Measurements from ENCODE around the gene ARL4A. TPM values are rescaled to one million over a fixed set of nuclear protein-coding genes. Genes with fewer than 3 reads are reported as not detected.

ARL4A gene
- 106 and 313 TPM in 2 replicates for total RNA-seq (2011; cell fraction: chromatin; rRNA removed; ENCODE audit: low replicate concordance)
- 71.9 and 88.4 TPM in 2 replicates for total RNA-seq (2011; cell fraction: nucleolus; rRNA removed)
- total RNA-seq (2011; cell fraction: nucleoplasm; rRNA removed): 146 and 153 TPM in 2 replicates
- total RNA-seq (2014; rRNA removed) (96.3 and 118 TPM in 2 replicates), total RNA-seq (2014; rRNA removed; fragmentation: Illumina TruSeq; extraction: Trizol) (226 and 276 TPM in 2 replicates), total RNA-seq (2015; rRNA removed; fragmentation: Illumina TruSeq; extraction: Trizol) (118 and 129 TPM in 2 replicates), total RNA-seq (2021) (130 and 134 TPM in 2 replicates), polyA plus RNA-seq (2011; rRNA removed) (170 and 244 TPM in 2 replicates), polyA plus RNA-seq (2014; fragmentation: Illumina TruSeq; extraction: Trizol) (172 and 178 TPM in 2 replicates), polyA plus RNA-seq (2014; fragmentation: Nextera tagmentation; extraction: Ambion mirVana) (100 to 1,000 TPM; 553 to 688 TPM), polyA plus RNA-seq (2014; rRNA removed) (143 and 153 TPM in 2 replicates), polyA minus RNA-seq (2011; rRNA and poly(A)+ RNA removed) (304 and 306 TPM in 2 replicates), Bru-seq, nascent RNA (percentile 99 among the genes with signal in this experiment), BruChase-seq, experiment 1, labeled RNA remaining after a 2-hour chase (percentile 97 among the genes with signal in this experiment), BruChase-seq, experiment 2, labeled RNA remaining after a 6-hour chase (percentile 97 among the genes with signal in this experiment)
- 44.4 and 98.4 TPM in 2 replicates for polyA plus RNA-seq (2011; cell fraction: cytosol; rRNA removed)
- 65.4 and 97.9 TPM in 2 replicates for polyA plus RNA-seq (2011; cell fraction: nucleus; rRNA removed)
- polyA plus RNA-seq (2012): 85.7 and 127 TPM in 2 replicates
- polyA minus RNA-seq (2011; cell fraction: cytosol; rRNA and poly(A)+ RNA removed): 57.3 and 86.6 TPM in 2 replicates
- 110 and 254 TPM in 2 replicates for polyA minus RNA-seq (2011; cell fraction: nucleus; rRNA and poly(A)+ RNA removed)
- long read RNA-seq, experiment 1, transcript ARL4A-204 (2 exons, 1,144 nt): minor isoform, 43 of 229 reads
- long read RNA-seq, experiment 1, transcript ARL4A-205 (2 exons, 840 nt): minor isoform, 13 of 229 reads
- long read RNA-seq, experiment 1, transcript ARL4A-201 (2 exons, 1,147 nt): major isoform, 76 of 229 reads
- long read RNA-seq, experiment 1, transcript ARL4A-206 (2 exons, 845 nt): minor isoform, 69 of 229 reads
- long read RNA-seq, experiment 1, partial matches to known transcripts: 17 of 229 reads
- long read RNA-seq, experiment 1, other reads (novel, unspliced or antisense): 10 of 229 reads
- long read RNA-seq, experiment 2, transcript ARL4A-204 (2 exons, 1,144 nt): minor isoform, 15 of 164 reads
- long read RNA-seq, experiment 2, transcript ARL4A-201 (2 exons, 1,147 nt): minor isoform, 26 of 164 reads
- long read RNA-seq, experiment 2, transcript ARL4A-205 (2 exons, 840 nt): minor isoform, 19 of 164 reads
- long read RNA-seq, experiment 2, transcript ARL4A-206 (2 exons, 845 nt): major isoform, 66 of 164 reads
- long read RNA-seq, experiment 2, partial matches to known transcripts: 16 of 164 reads
- long read RNA-seq, experiment 2, other reads (novel, unspliced or antisense): 22 of 164 reads
- long read RNA-seq, experiment 3, transcript ARL4A-205 (2 exons, 840 nt): minor isoform, 8 of 107 reads
- long read RNA-seq, experiment 3, transcript ARL4A-201 (2 exons, 1,147 nt): minor isoform, 32 of 107 reads
- long read RNA-seq, experiment 3, transcript ARL4A-204 (2 exons, 1,144 nt): minor isoform, 18 of 107 reads
- long read RNA-seq, experiment 3, transcript ARL4A-206 (2 exons, 845 nt): major isoform, 40 of 107 reads
- long read RNA-seq, experiment 3, partial matches to known transcripts: 0 of 107 reads
- long read RNA-seq, experiment 3, other reads (novel, unspliced or antisense): 9 of 107 reads

GRCh38 chr7:12686891-12687717 is at the start of gene ARL4A:
Gene ARL4A, plus strand, starts transcription at chr7:12687633. Its CDS starts 622 bp downstream, at chr7:12688255.
- H3K9me1 ChIP-seq (ENCODE audit: control insufficient read depth, insufficient read depth, low read length): no peaks in the 10 kb centered on the region
- FAIRE-seq (peak; percentile 98), DNase-seq (ENCODE audit: extremely low read depth in 1 of 4, low spot score in 3 of 4) (peak; percentile 91 to 100 (median 96)), ATAC-seq (peak; percentile 87)
- H3K9me3 ChIP-seq (replicated peaks; ENCODE audit: control insufficient read depth, insufficient read depth, low read depth, low read length): peaks cover 2% of the 10 kb centered on the region; the same call in 1 of the 2 replicates
- H3K4me2 ChIP-seq (ENCODE audit: insufficient read depth, low read length): peak within 1 kb of the TSS; percentile 84
- intact Hi-C loops (cut with micrococcal nuclease) (loop anchor here (1.0 to 10.0 kb wide), 9 partner anchors 28 to 576 kb away; partner anchors contain the start of gene VWDE), in situ Hi-C loops (cut with MboI) (no loop called here)
- peak within 1 kb of the TSS; percentile 89 to 97 for H3K9ac ChIP-seq (ENCODE audit: insufficient read depth in 1 of 2, low read depth in 2 of 2, low read length in 2 of 2)
- WGBS (ENCODE audit: insufficient coverage, low coverage, missing lambda C conversion rate): under 1% methylated on average over 42 of the region's 73 CpGs
- peaks cover 34% of the 10 kb centered on the region for H3K36me3 ChIP-seq (ENCODE audit: control insufficient read depth, insufficient read depth, low read length)
- peak within 1 kb of the TSS; percentile 95 for H3K27ac ChIP-seq (ENCODE audit: extremely low read depth, low read depth, low read length)
- CTCF ChIA-PET (ENCODE audit: low intra/inter-chr PET ratio): interaction anchor here (0.5 to 2.4 kb wide), 4 partner anchors 50 to 576 kb away, joined by 3 to 15 read pairs (median 5); no protein-coding TSS in a partner anchor
- BruUV-seq (replicated peaks): no TSS peak
- H3K4me3 ChIP-seq: peak within 1 kb of the TSS; percentile 61
- H3K4me1 ChIP-seq (replicated peaks in 1 of 2; ENCODE audit: control insufficient read depth in 2 of 2, insufficient read depth in 2 of 2, low read length in 2 of 2): peaks cover 8 to 9% of the 10 kb centered on the region in 2 experiments; a peak in 3 of 5 replicates
- H3K27me3 ChIP-seq (ENCODE audit: control insufficient read depth in 2 of 2, insufficient read depth in 2 of 2, low read length in 2 of 2): no peaks in the 10 kb centered on the region
- H3K79me2 ChIP-seq (ENCODE audit: control insufficient read depth, insufficient read depth, low read length): peaks cover 57% of the 10 kb centered on the region
- POLR2A ChIA-PET: interaction anchor here (0.6 to 2.4 kb wide), 16 partner anchors 9 to 1355 kb away, joined by 3 to 13 read pairs (median 4); no protein-coding TSS in a partner anchor
- peaks cover 27% of the 10 kb centered on the region for H4K20me1 ChIP-seq (replicated peaks; ENCODE audit: control insufficient read depth, insufficient read depth, low read length)
- H2AFZ ChIP-seq (ENCODE audit: low read depth, low read length): peak within 1 kb of the TSS; percentile 98
- TF ChIP-seq ZNF347 (CRISPR knock-in tag; IDR thresholded peaks at IDR 0.05; ENCODE audit: low read depth) (no peak), ZNF561 (CRISPR knock-in tag; conservative IDR thresholded peaks at IDR 0.05) (no peak), BMI1 (IDR thresholded peaks at IDR 0.05; ENCODE audit: low read length) (no peak), AFF4 (CRISPR knock-in tag; IDR thresholded peaks at IDR 0.05) (peak; percentile 93), ZNF444 (CRISPR knock-in tag; IDR thresholded peaks at IDR 0.05) (no peak)
